Measurements from ENCODE around the gene CRLF2. TPM values are rescaled to one million over a fixed set of nuclear protein-coding genes. Genes with fewer than 3 reads are reported as not detected.

CRLF2 gene
- total RNA-seq, 1 experiment from 2014 or later, result 2.3 TPM

DNA sequence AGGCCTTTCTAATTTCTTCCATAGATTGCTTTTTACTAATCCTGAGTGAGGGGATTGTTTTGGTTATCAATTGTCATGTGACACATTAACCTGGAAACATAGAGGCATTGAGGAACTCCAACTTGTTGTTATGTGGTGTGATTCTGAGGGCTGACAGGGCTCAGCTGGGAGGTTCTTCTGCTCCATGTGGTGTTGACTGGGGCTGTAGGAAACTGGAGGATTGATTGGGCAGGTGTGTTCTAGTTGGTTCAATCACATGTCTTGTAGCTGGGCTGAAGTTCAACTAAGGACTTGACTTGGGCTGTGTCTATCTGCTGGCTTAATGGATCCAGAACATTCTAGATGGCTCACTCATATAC, 10.8 kb upstream of the CRLF2 start:
- Mint-ChIP-seq H3K4me3 (ENCODE audit: low read depth, unreplicated experiment) (no peak overlapping the region), H3K4me1 (ENCODE audit: low read depth, unreplicated experiment) (no peaks in the 10 kb centered on the region), H3K36me3 (ENCODE audit: insufficient read depth, unreplicated experiment) (no peaks in the 10 kb centered on the region), H3K27me3 (ENCODE audit: unreplicated experiment) (no peaks in the 10 kb centered on the region), H3K9me3 (ENCODE audit: low read depth, unreplicated experiment) (peaks cover 11% of the 10 kb centered on the region), H3K27ac (ENCODE audit: unreplicated experiment) (no peak overlapping the region)
- no peak for DNase-seq
- no TSS peak for BruUV-seq (replicated peaks)
- TF ChIP-seq, protein P1, sequence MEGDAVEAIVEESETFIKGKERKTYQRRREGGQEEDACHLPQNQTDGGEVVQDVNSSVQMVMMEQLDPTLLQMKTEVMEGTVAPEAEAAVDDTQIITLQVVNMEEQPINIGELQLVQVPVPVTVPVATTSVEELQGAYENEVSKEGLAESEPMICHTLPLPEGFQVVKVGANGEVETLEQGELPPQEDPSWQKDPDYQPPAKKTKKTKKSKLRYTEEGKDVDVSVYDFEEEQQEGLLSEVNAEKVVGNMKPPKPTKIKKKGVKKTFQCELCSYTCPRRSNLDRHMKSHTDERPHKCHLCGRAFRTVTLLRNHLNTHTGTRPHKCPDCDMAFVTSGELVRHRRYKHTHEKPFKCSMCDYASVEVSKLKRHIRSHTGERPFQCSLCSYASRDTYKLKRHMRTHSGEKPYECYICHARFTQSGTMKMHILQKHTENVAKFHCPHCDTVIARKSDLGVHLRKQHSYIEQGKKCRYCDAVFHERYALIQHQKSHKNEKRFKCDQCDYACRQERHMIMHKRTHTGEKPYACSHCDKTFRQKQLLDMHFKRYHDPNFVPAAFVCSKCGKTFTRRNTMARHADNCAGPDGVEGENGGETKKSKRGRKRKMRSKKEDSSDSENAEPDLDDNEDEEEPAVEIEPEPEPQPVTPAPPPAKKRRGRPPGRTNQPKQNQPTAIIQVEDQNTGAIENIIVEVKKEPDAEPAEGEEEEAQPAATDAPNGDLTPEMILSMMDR (IDR thresholded peaks at IDR 0.05; ENCODE audit: unreplicated experiment), result no peak
- CTCF ChIA-PET, result no interaction called here
- intact Hi-C loops (cut with micrococcal nuclease; ENCODE audit: unreplicated experiment), result no loop called here

DNA sequence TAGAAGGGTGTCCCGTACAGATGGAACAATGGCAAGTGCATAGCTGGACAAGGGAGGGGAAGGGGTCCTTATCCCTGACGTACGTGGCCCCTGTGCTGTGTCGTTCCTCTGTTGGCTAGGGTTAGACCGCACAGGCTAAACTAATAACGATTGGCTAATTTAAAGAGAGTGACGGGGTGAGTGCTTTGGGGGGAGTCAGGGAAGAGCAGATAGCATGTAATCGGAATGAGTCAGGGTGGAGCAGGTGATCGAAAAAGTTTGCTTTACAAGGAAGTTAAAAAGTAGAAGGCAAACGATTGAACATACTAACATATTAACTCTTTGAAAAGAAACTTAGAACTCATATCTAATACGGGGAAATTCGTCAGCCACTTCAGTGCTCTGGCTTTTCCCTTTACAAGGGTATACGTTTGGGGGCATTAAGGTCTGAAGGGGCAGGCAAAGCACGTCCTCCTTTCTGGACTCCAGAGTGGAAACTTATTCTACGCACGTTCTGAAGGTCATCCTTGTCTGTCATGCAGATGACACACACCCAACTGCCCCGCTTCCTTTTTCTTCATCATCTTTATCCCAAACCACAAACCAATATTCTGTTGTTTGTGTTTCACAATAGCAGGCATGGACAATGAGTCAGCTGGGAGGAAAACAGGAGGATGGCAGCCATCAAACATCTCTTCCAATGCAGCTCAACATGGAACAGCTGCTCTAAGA, 10.2 kb upstream of the CRLF2 start:
- no TSS peak for BruUV-seq (replicated peaks)
- peak; percentile 11 for DNase-seq
- CTCF ChIA-PET, result no interaction called here
- H3K4me1 Mint-ChIP-seq (ENCODE audit: low read depth, unreplicated experiment), result no peaks in the 10 kb centered on the region
- no peak overlapping the region for H3K4me3 Mint-ChIP-seq (ENCODE audit: low read depth, unreplicated experiment)
- no peaks in the 10 kb centered on the region for H3K36me3 Mint-ChIP-seq (ENCODE audit: insufficient read depth, unreplicated experiment)
- H3K27ac Mint-ChIP-seq (ENCODE audit: unreplicated experiment), result no peak overlapping the region
- H3K9me3 Mint-ChIP-seq (ENCODE audit: low read depth, unreplicated experiment), result peaks cover 11% of the 10 kb centered on the region
- intact Hi-C loops (cut with micrococcal nuclease; ENCODE audit: unreplicated experiment), result no loop called here
- no peaks in the 10 kb centered on the region for H3K27me3 Mint-ChIP-seq (ENCODE audit: unreplicated experiment)
- TF ChIP-seq, protein P1 (IDR thresholded peaks at IDR 0.05; ENCODE audit: unreplicated experiment), result no peak

DNA sequence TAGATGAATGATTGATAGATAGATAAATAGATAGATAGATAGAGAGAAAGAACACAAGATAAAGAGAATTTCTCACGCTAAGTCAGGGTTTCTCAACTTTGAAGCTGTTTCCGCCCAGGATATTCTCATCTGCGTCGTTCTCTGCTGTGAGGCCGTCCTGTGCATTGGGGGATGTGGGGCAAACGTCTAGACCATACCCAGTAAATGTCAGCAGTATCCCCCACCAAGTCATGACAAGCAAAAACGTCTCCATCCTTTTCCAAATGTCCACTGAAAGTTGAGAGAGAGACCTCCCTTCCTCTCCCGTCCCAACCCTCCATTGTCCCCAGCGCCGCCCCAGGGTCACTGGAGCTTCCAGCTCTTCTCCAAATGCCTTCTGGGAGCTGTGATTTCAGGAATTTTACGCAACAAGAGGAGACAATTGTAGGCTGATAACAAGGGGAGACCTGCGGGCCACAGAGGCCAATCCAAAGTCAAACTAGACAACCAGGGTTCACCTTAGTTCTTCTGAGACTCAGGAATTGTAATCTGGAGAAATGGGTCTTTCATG, 8.9 kb upstream of the CRLF2 start:
- H3K9me3 Mint-ChIP-seq (ENCODE audit: low read depth, unreplicated experiment), result peaks cover 4% of the 10 kb centered on the region
- BruUV-seq (replicated peaks), result no TSS peak

DNA sequence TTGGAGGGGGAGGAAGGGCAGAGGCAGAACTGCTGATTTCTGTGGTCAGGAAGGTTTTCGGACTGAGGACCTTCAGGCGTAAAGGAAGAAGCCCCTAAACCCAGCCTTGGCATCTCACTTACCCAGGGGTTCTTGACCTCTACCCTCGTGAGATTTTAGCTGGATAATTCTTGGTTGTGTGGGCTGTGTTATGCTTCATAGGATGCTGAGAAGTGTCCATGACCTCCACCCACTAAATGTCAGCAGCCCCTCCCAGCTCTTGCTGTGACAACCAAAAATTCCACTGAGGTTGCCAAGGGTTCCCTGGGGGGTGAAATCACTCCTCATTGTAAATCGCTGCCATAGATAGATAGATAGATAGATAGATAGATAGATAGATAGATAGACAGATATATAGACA, 5.8 kb upstream of the CRLF2 start:
- Mint-ChIP-seq H3K4me1 (ENCODE audit: low read depth, unreplicated experiment) (no peaks in the 10 kb centered on the region), H3K4me3 (ENCODE audit: low read depth, unreplicated experiment) (no peak overlapping the region), H3K9me3 (ENCODE audit: low read depth, unreplicated experiment) (no peaks in the 10 kb centered on the region), H3K27ac (ENCODE audit: unreplicated experiment) (no peak overlapping the region), H3K27me3 (ENCODE audit: unreplicated experiment) (no peaks in the 10 kb centered on the region), H3K36me3 (ENCODE audit: insufficient read depth, unreplicated experiment) (no peaks in the 10 kb centered on the region)
- TF ChIP-seq, protein P1 (IDR thresholded peaks at IDR 0.05; ENCODE audit: unreplicated experiment), result no peak
- intact Hi-C loops (cut with micrococcal nuclease; ENCODE audit: unreplicated experiment), result no loop called here
- no peak for DNase-seq
- CTCF ChIA-PET, result no interaction called here
- no TSS peak for BruUV-seq (replicated peaks)

More for the DNA sequence above, 8.9 kb upstream of the CRLF2 start:
- TF ChIP-seq, protein P1 (IDR thresholded peaks at IDR 0.05; ENCODE audit: unreplicated experiment), result no peak
- Mint-ChIP-seq H3K4me1 (ENCODE audit: low read depth, unreplicated experiment) (no peaks in the 10 kb centered on the region), H3K27ac (ENCODE audit: unreplicated experiment) (no peak overlapping the region), H3K36me3 (ENCODE audit: insufficient read depth, unreplicated experiment) (no peaks in the 10 kb centered on the region), H3K27me3 (ENCODE audit: unreplicated experiment) (no peaks in the 10 kb centered on the region), H3K4me3 (ENCODE audit: low read depth, unreplicated experiment) (no peak overlapping the region)
- CTCF ChIA-PET, result no interaction called here
- no peak for DNase-seq
- intact Hi-C loops (cut with micrococcal nuclease; ENCODE audit: unreplicated experiment), result no loop called here

Measured in Calu3 (cell line).